ENCODE measurements around the gene LDLRAD2.

LDLRAD2 gene

GRCh38 chr1:21830792-21831453 is 18.9 kb downstream of the LDLRAD2 start:
- ChIA-PET CTCF (no interaction called here), POLR2A (no interaction called here)
- DNase-seq (ENCODE audit: extremely low spot score), result no peak
- no peak for TF ChIP-seq FOXM1 (IDR thresholded peaks at IDR 0.05; ENCODE audit: borderline replicate concordance)
- no peak for TF ChIP-seq PKNOX1 (IDR thresholded peaks at IDR 0.05)
- no peak for TF ChIP-seq LEF1 (IDR thresholded peaks at IDR 0.05; ENCODE audit: borderline replicate concordance)
- no peak for TF ChIP-seq SP1 (IDR thresholded peaks at IDR 0.05)
- TF ChIP-seq ELF4 (IDR thresholded peaks at IDR 0.05), result no peak
- no peak for TF ChIP-seq TARDBP (IDR thresholded peaks at IDR 0.05)
- TF ChIP-seq HDGF (IDR thresholded peaks at IDR 0.05; ENCODE audit: borderline replicate concordance), result no peak
- no peak for TF ChIP-seq L3MBTL2 (conservative IDR thresholded peaks at IDR 0.05)
- TF ChIP-seq FOXA1 (IDR thresholded peaks at IDR 0.05), result no peak
- TF ChIP-seq CTBP1 (IDR thresholded peaks at IDR 0.05; ENCODE audit: borderline replicate concordance), result no peak
- TF ChIP-seq ZNF384 (IDR thresholded peaks at IDR 0.05), result no peak
- TF ChIP-seq NFRKB (IDR thresholded peaks at IDR 0.05), result no peak
- TF ChIP-seq ARNT (IDR thresholded peaks at IDR 0.05), result no peak
- no peak for TF ChIP-seq FOXK2 (IDR thresholded peaks at IDR 0.05)

GRCh38 chr1:21831454-21831970 is 19.4 kb downstream of the LDLRAD2 start:
- TF ChIP-seq FOXA1 (IDR thresholded peaks at IDR 0.05) (no peak), TARDBP (IDR thresholded peaks at IDR 0.05) (no peak), ARNT (IDR thresholded peaks at IDR 0.05) (no peak), L3MBTL2 (conservative IDR thresholded peaks at IDR 0.05) (no peak), NFRKB (IDR thresholded peaks at IDR 0.05) (no peak), HDGF (IDR thresholded peaks at IDR 0.05; ENCODE audit: borderline replicate concordance) (no peak)
- POLR2A ChIA-PET, result no interaction called here

GRCh38 chr1:21833392-21833976 is 21.4 kb downstream of the LDLRAD2 start:
- TF ChIP-seq NFRKB (IDR thresholded peaks at IDR 0.05) (no peak), CTBP1 (IDR thresholded peaks at IDR 0.05; ENCODE audit: borderline replicate concordance) (no peak), L3MBTL2 (conservative IDR thresholded peaks at IDR 0.05) (no peak), BHLHE40 (IDR thresholded peaks at IDR 0.05; ENCODE audit: borderline replicate concordance) (no peak), ZNF384 (IDR thresholded peaks at IDR 0.05) (no peak), SUZ12 (IDR thresholded peaks at IDR 0.05) (no peak), FOXK2 (IDR thresholded peaks at IDR 0.05) (no peak), SP1 (IDR thresholded peaks at IDR 0.05) (no peak)
- DNase-seq (ENCODE audit: extremely low spot score), result no peak
- ChIA-PET CTCF (no interaction called here), POLR2A (no interaction called here)

More at GRCh38 chr1:21831454-21831970, 19.4 kb downstream of the LDLRAD2 start:
- no peak for DNase-seq (ENCODE audit: extremely low spot score)
- CTCF ChIA-PET, result no interaction called here

- no peak for DNase-seq (ENCODE audit: extremely low spot score)
- CTCF ChIA-PET, result no interaction called here
- POLR2A ChIA-PET, result no interaction called here
- TF ChIP-seq L3MBTL2 (conservative IDR thresholded peaks at IDR 0.05) (no peak), FOXA1 (IDR thresholded peaks at IDR 0.05) (no peak), ZNF384 (IDR thresholded peaks at IDR 0.05) (no peak), SP1 (IDR thresholded peaks at IDR 0.05) (no peak), ARNT (IDR thresholded peaks at IDR 0.05) (no peak), NFRKB (IDR thresholded peaks at IDR 0.05) (no peak), HDGF (IDR thresholded peaks at IDR 0.05; ENCODE audit: borderline replicate concordance) (no peak), CTBP1 (IDR thresholded peaks at IDR 0.05; ENCODE audit: borderline replicate concordance) (no peak)
Observed at GRCh38 chr1:21834094-21834493, 22.0 kb downstream of the LDLRAD2 start.

- POLR2A ChIA-PET, result no interaction called here
- no peak for DNase-seq (ENCODE audit: extremely low spot score)
- CTCF ChIA-PET, result interaction anchor here (0.6 kb wide), 1 partner anchor 95 kb away, joined by 3 read pairs; no protein-coding TSS in a partner anchor
- no peak for TF ChIP-seq ZNF384 (IDR thresholded peaks at IDR 0.05)
- no peak for TF ChIP-seq FOXM1 (IDR thresholded peaks at IDR 0.05; ENCODE audit: borderline replicate concordance)
- no peak for TF ChIP-seq L3MBTL2 (conservative IDR thresholded peaks at IDR 0.05)
- TF ChIP-seq SP1 (IDR thresholded peaks at IDR 0.05), result no peak
- no peak for TF ChIP-seq CTBP1 (IDR thresholded peaks at IDR 0.05; ENCODE audit: borderline replicate concordance)
- no peak for TF ChIP-seq ARNT (IDR thresholded peaks at IDR 0.05)
- no peak for TF ChIP-seq SUZ12 (IDR thresholded peaks at IDR 0.05)
- no peak for TF ChIP-seq TARDBP (IDR thresholded peaks at IDR 0.05)
- TF ChIP-seq LEF1 (IDR thresholded peaks at IDR 0.05; ENCODE audit: borderline replicate concordance), result no peak
- no peak for TF ChIP-seq FOXA1 (IDR thresholded peaks at IDR 0.05)
- no peak for TF ChIP-seq NFRKB (IDR thresholded peaks at IDR 0.05)
- TF ChIP-seq FOXK2 (IDR thresholded peaks at IDR 0.05), result no peak
- no peak for TF ChIP-seq PKNOX1 (IDR thresholded peaks at IDR 0.05)
- no peak for TF ChIP-seq ELF4 (IDR thresholded peaks at IDR 0.05)
- no peak for TF ChIP-seq BHLHE40 (IDR thresholded peaks at IDR 0.05; ENCODE audit: borderline replicate concordance)
- TF ChIP-seq HDGF (IDR thresholded peaks at IDR 0.05; ENCODE audit: borderline replicate concordance), result no peak
Observed at GRCh38 chr1:21834666-21835065, 22.6 kb downstream of the LDLRAD2 start.

GRCh38 chr1:21836010-21836409 is 23.9 kb downstream of the LDLRAD2 start:
- POLR2A ChIA-PET, result no interaction called here
- TF ChIP-seq ARNT (IDR thresholded peaks at IDR 0.05) (no peak), FOXM1 (IDR thresholded peaks at IDR 0.05; ENCODE audit: borderline replicate concordance) (no peak), TARDBP (IDR thresholded peaks at IDR 0.05) (no peak), FOXK2 (IDR thresholded peaks at IDR 0.05) (no peak), SUZ12 (IDR thresholded peaks at IDR 0.05) (no peak), BHLHE40 (IDR thresholded peaks at IDR 0.05; ENCODE audit: borderline replicate concordance) (no peak), PKNOX1 (IDR thresholded peaks at IDR 0.05) (no peak), ELF4 (IDR thresholded peaks at IDR 0.05) (no peak), HDGF (IDR thresholded peaks at IDR 0.05; ENCODE audit: borderline replicate concordance) (no peak), NFRKB (IDR thresholded peaks at IDR 0.05) (no peak), LEF1 (IDR thresholded peaks at IDR 0.05; ENCODE audit: borderline replicate concordance) (no peak), ZNF384 (IDR thresholded peaks at IDR 0.05) (no peak), SP1 (IDR thresholded peaks at IDR 0.05) (no peak), CTBP1 (IDR thresholded peaks at IDR 0.05; ENCODE audit: borderline replicate concordance) (no peak), L3MBTL2 (conservative IDR thresholded peaks at IDR 0.05) (no peak), FOXA1 (IDR thresholded peaks at IDR 0.05) (no peak)

More at GRCh38 chr1:21836010-21836409, 23.9 kb downstream of the LDLRAD2 start:
- no peak for DNase-seq (ENCODE audit: extremely low spot score)
- CTCF ChIA-PET, result no interaction called here
